H1 (cell line): Measurements from ENCODE around the gene PTPRT. TPM values are rescaled to one million over a fixed set of nuclear protein-coding genes. Genes with fewer than 3 reads are reported as not detected.

Source experiments
- CTCF ChIA-PET: fragments of 300-600 bp; sonication (Branson Sonifier 250); formaldehyde crosslinking; loops from one replicate; lab custom pipeline; 2021; ENCODE audit not compliant: partially characterized antibody; lab: Charles Lee
- POLR2A ChIA-PET: fragments of 300-600 bp; sonication (Branson Sonifier 250); formaldehyde crosslinking; loops from one replicate; lab custom pipeline; 2021; ENCODE audit warnings: inconsistent platforms; ENCODE audit not compliant: partially characterized antibody; lab: Charles Lee
- DNase-seq, 2 experiments: peaks; one replicate each; pipeline versions ENCODE4 v3.0.0 to v3.0.0-alpha.2; 2010 to 2022; ENCODE audit warnings: low spot score in 2 of 2, low read depth in 1 of 2, mixed read lengths in 1 of 2
- FAIRE-seq: peaks from 2 replicates; lab custom pipeline; 2011; peaks lifted over from hg19 to GRCh38; lab: Jason Lieb, UNC
- H2AFZ ChIP-seq: 2 replicates; pipeline ENCODE4 v1.8.1; 2012; ENCODE audit warnings: low read length, inconsistent platforms
- H2AK5ac ChIP-seq: 2 replicates; pipeline ENCODE4 v1.6.1; 2013; ENCODE audit warnings: low read depth, low read length
- H2BK120ac ChIP-seq: replicated peaks from 2 replicates; pipeline ENCODE3; 2013; ENCODE audit warnings: low read depth, low read length, inconsistent platforms
- H2BK12ac ChIP-seq: 2 replicates; pipeline ENCODE4 v1.6.1; 2013; ENCODE audit warnings: low read depth, low read length
- H2BK15ac ChIP-seq: 2 replicates; pipeline ENCODE4 v1.6.1; 2013; ENCODE audit warnings: low read length
- H2BK20ac ChIP-seq: 2 replicates; pipeline ENCODE4 v1.6.1; 2013; ENCODE audit warnings: low read length
- H2BK5ac ChIP-seq: 2 replicates; pipeline ENCODE4 v1.6.1; 2013; ENCODE audit warnings: low read depth, low read length
- H3K14ac ChIP-seq: 2 replicates; pipeline ENCODE4 v1.6.1; 2013; ENCODE audit warnings: inconsistent platforms; ENCODE audit not compliant: insufficient read length
- H3K18ac ChIP-seq: 2 replicates; pipeline ENCODE4 v1.6.1; 2013; ENCODE audit warnings: low read length; ENCODE audit errors: extremely low read depth
- H3K23ac ChIP-seq: 2 replicates; pipeline ENCODE4 v1.6.1; 2013; ENCODE audit warnings: inconsistent platforms; ENCODE audit not compliant: insufficient read length
- H3K23me2 ChIP-seq: 2 replicates; pipeline ENCODE4 v1.6.1; 2013; ENCODE audit warnings: low read depth, low read length
- H3K27ac ChIP-seq: 2 replicates; pipeline ENCODE4 v1.6.1; 2011; ENCODE audit warnings: low read depth, low read length, inconsistent platforms
- H3K27me3 ChIP-seq, 4 experiments: replicated peaks in 1 of 4; 1 replicate in 1 of 4; 2 replicates in 3 of 4; pipeline versions ENCODE4 v1.6.1 to v1.8.1; 2011 to 2013; ENCODE audit warnings: low read length in 3 of 4, mild to moderate bottlenecking in 3 of 4, inconsistent platforms in 2 of 4, mixed read lengths in 2 of 4, moderate library complexity in 1 of 4; ENCODE audit not compliant: control insufficient read depth in 3 of 4, insufficient read depth in 3 of 4; ENCODE audit errors: extremely low read depth in 1 of 4
- H3K36me3 ChIP-seq, 4 experiments: 2 replicates each; pipeline versions ENCODE4 v1.6.1 to v1.8.1; 2011 to 2013; ENCODE audit warnings: mild to moderate bottlenecking in 4 of 4, low read length in 3 of 4, moderate library complexity in 2 of 4, control low read depth in 1 of 4, inconsistent platforms in 1 of 4; ENCODE audit not compliant: insufficient read depth in 4 of 4, control insufficient read depth in 2 of 4
- H3K4ac ChIP-seq: replicated peaks from 2 replicates; pipeline ENCODE3; 2013; ENCODE audit warnings: low read length, low read depth, mixed read lengths, inconsistent platforms; ENCODE audit not compliant: insufficient read length
- H3K4me1 ChIP-seq, 4 experiments: replicated peaks in 1 of 4; 1 replicate in 1 of 4; 2 replicates in 3 of 4; pipeline versions ENCODE4 v1.6.1 to v1.8.1; 2011 to 2013; ENCODE audit warnings: low read length in 3 of 4, inconsistent platforms in 2 of 4, mixed read lengths in 1 of 4; ENCODE audit not compliant: insufficient read depth in 4 of 4, control insufficient read depth in 3 of 4
- H3K4me2 ChIP-seq, 2 experiments: 2 replicates each; pipeline versions ENCODE4 v1.6.1 to v1.8.1; 2011 to 2013; ENCODE audit warnings: low read depth in 2 of 2, low read length in 2 of 2, control low read depth in 1 of 2, inconsistent platforms in 1 of 2, mild to moderate bottlenecking in 1 of 2; ENCODE audit not compliant: insufficient read depth in 1 of 2
- H3K4me3 ChIP-seq, 4 experiments: fragments of 200-600, 300-600 bp in 1 of 4; sonication (generic), shearing (Covaris generic), sonication (Bioruptor Twin) in 1 of 4; 2 replicates each; pipeline versions ENCODE4 v1.5.1 to v1.8.1; 2011 to 2016; ENCODE audit warnings: low read length in 4 of 4, low read depth in 3 of 4, control low read depth in 2 of 4, inconsistent platforms in 2 of 4, mild to moderate bottlenecking in 2 of 4, mixed read lengths in 1 of 4, moderate library complexity in 1 of 4; ENCODE audit not compliant: insufficient read depth in 2 of 4; ENCODE audit errors: extremely low read depth in 1 of 4
- H3K56ac ChIP-seq: replicated peaks from 2 replicates; pipeline ENCODE3; 2013; ENCODE audit warnings: low read depth, mild to moderate bottlenecking, mixed read lengths, low read length, inconsistent platforms; ENCODE audit not compliant: insufficient read length
- H3K79me1 ChIP-seq: 2 replicates; pipeline ENCODE4 v1.6.1; 2013; ENCODE audit warnings: low read depth, low read length, control low read depth
- H3K79me2 ChIP-seq, 2 experiments: 2 replicates each; pipeline versions ENCODE4 v1.6.1 to v1.8.1; 2012 to 2013; ENCODE audit warnings: low read length in 2 of 2, mild to moderate bottlenecking in 2 of 2, inconsistent platforms in 1 of 2; ENCODE audit not compliant: insufficient read depth in 2 of 2, control insufficient read depth in 1 of 2
- H3K9ac ChIP-seq, 4 experiments: replicated peaks in 1 of 4; 1 replicate in 1 of 4; 2 replicates in 3 of 4; pipeline versions ENCODE4 v1.6.1 to v1.8.1; 2011 to 2013; ENCODE audit warnings: low read depth in 3 of 4, low read length in 3 of 4, control low read depth in 2 of 4, mild to moderate bottlenecking in 2 of 4, moderate library complexity in 2 of 4, inconsistent platforms in 1 of 4; ENCODE audit errors: extremely low read depth in 1 of 4
- H3K9me3 ChIP-seq, 2 experiments: 2 replicates each; pipeline versions ENCODE4 v1.6.1 to v1.8.1; 2012 to 2013; ENCODE audit warnings: mild to moderate bottlenecking in 2 of 2, moderate library complexity in 2 of 2, control low read depth in 1 of 2, inconsistent platforms in 1 of 2, low read depth in 1 of 2, low read length in 1 of 2, mixed read lengths in 1 of 2; ENCODE audit not compliant: insufficient read depth in 2 of 2
- H4K20me1 ChIP-seq, 2 experiments: replicated peaks in 1 of 2; 2 replicates each; pipeline versions ENCODE3 to v1.8.1; 2011 to 2013; ENCODE audit warnings: inconsistent platforms in 2 of 2, low read length in 2 of 2, mild to moderate bottlenecking in 1 of 2; ENCODE audit not compliant: insufficient read depth in 2 of 2, control insufficient read depth in 1 of 2
- H4K5ac ChIP-seq: 2 replicates; pipeline ENCODE4 v1.6.1; 2013; ENCODE audit warnings: low read length, low read depth, mixed read lengths, inconsistent platforms; ENCODE audit not compliant: insufficient read length
- H4K8ac ChIP-seq: 2 replicates; pipeline ENCODE4 v1.8.0; 2013; ENCODE audit warnings: mild to moderate bottlenecking, moderate library complexity, low read length, inconsistent platforms; ENCODE audit not compliant: insufficient read depth; ENCODE audit errors: extremely low read depth
- H4K91ac ChIP-seq: replicated peaks from 2 replicates; pipeline ENCODE3; 2013; ENCODE audit warnings: low read length, mixed read lengths, inconsistent platforms; ENCODE audit not compliant: insufficient read length
- RAD21 ChIP-seq, 2 experiments: IDR thresholded peaks in 1 of 2; conservative IDR thresholded peaks in 1 of 2; 2 replicates each; pipeline ENCODE4 v1.6.1; 2011; ENCODE audit warnings: low read depth in 2 of 2, low read length in 2 of 2, improper control_type of control experiment in 1 of 2, inconsistent platforms in 1 of 2, mild to moderate bottlenecking in 1 of 2, moderate library complexity in 1 of 2
- TCF12 ChIP-seq: IDR thresholded peaks from 2 replicates; pipeline ENCODE4 v1.6.1; 2011; ENCODE audit warnings: low read depth, mild to moderate bottlenecking, low read length
- WGBS, 2 experiments: shearing (Covaris generic) in 1 of 2; methylation state at CpG; one replicate each; pipeline versions ENCODE4 v1.1.6 to v1.1.7; 2013 to 2015; ENCODE audit warnings: low lambda C conversion rate in 2 of 2, mixed read lengths in 2 of 2, inconsistent platforms in 1 of 2, low coverage in 1 of 2, missing lambda C conversion rate in 1 of 2; ENCODE audit not compliant: insufficient replicate concordance in 2 of 2, insufficient coverage in 1 of 2, insufficient read length in 1 of 2; ENCODE audit errors: extremely low coverage in 1 of 2, missing lambda C conversion rate in 1 of 2; 5-methylcytosine and 5-hydroxymethylcytosine counted together
- polyA plus RNA-seq, 7 experiments: library from polyadenylated mRNA; depleted of rRNA in 3 of 7; stranded (reverse) in 5 of 7; unstranded in 2 of 7; fragments of >200 nt in 5 of 7; fragments of 200-250 nt in 2 of 7; gene quantifications; 1 replicate in 5 of 7; 2 replicates in 1 of 7; 4 replicates in 1 of 7; pipeline versions ENCODE4 v1.2.1 to v1.2.3, GENCODE V29; 2011 to 2013; ENCODE audit warnings: missing spikeins in 2 of 7, mixed read lengths in 2 of 7
- total RNA-seq: library from RNA; stranded (reverse); fragmentation: NEBNext Ultra II Directional; extraction: Animal tissue kit (Norgen Biotek cat#: 25700); gene quantifications from 2 replicates; pipeline ENCODE4 v1.2.1, GENCODE V29; 2021
- TF ChIP-seq, protein P1 (sequence below), 3 experiments: IDR thresholded peaks; 1 replicate in 2 of 3; 2 replicates in 1 of 3; pipeline versions ENCODE4 v1.5.1 to v1.6.1; 2011; ENCODE audit warnings: low read length in 3 of 3, mild to moderate bottlenecking in 3 of 3, inconsistent platforms in 2 of 3, low read depth in 1 of 3, moderate library complexity in 1 of 3; ENCODE audit not compliant: insufficient read depth in 1 of 3; ENCODE audit errors: control extremely low read depth in 1 of 3

PTPRT gene
- total and polyA plus RNA-seq, 2 of the 8 experiments (the other 6 are each of a cell fraction or from before 2014, with no cell fraction given), result 0.33 to 1.8 TPM

DNA sequence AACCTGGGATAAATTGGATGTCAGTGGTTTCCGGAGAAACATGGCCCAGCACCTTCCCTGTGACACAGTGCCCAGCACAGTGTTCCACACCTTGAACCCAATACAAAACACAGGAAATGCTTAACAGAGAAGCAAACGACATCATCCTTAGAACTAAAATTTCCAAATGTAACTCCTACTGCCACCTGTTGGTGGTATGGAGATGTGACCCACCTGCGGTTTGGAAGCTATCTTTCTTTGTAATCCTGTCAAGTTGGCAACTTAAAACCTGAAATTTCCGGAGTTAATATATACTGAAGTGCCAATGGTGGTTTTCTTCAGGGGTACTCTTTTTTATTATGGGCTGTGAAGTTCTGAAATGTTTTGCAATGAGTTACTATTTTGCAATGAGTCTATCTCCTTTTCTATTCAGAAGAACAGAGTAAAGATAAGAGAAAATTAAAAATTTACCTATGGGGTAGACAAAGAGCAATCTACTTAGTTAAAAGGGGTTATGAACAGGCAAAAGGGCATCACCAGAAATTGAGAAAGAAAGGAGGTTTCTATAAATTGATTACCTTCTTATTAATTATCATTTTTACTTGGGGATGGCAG lies 658.8 kb downstream of the PTPRT start:
- H3K18ac ChIP-seq, result no peak overlapping the region
- no peak overlapping the region for H4K5ac ChIP-seq
- H3K79me2 ChIP-seq, result no peaks in the 10 kb centered on the region
- peak; percentile 96 for FAIRE-seq
- H3K9ac ChIP-seq, result no peak overlapping the region
- H3K9me3 ChIP-seq, result no peaks in the 10 kb centered on the region
- H3K36me3 ChIP-seq, result no peaks in the 10 kb centered on the region
- WGBS, 2 experiments, result 49% methylated on average over 4 of the region's 4 CpGs; no CpG with 5 or more reads in 1 of the 2 experiments
- no peak overlapping the region for H2AK5ac ChIP-seq
- no peaks in the 10 kb centered on the region for H3K27me3 ChIP-seq
- no peaks in the 10 kb centered on the region for H3K79me1 ChIP-seq
- H3K23ac ChIP-seq, result no peak overlapping the region
- no peak overlapping the region for H3K27ac ChIP-seq
- H2BK120ac ChIP-seq, result no peak overlapping the region
- no peaks in the 10 kb centered on the region for H3K4me1 ChIP-seq
- H3K4me2 ChIP-seq, result no peak overlapping the region
- H4K91ac ChIP-seq, result no peak overlapping the region
- H2BK12ac ChIP-seq, result no peak overlapping the region
- TF ChIP-seq RAD21 (IDR thresholded peaks at IDR 0.05 in 1 of 2, conservative IDR thresholded peaks at IDR 0.05 in 1 of 2; ENCODE audit: low read depth in 2 of 2, low read length in 2 of 2), result peak; percentile 70 to 76
- TF ChIP-seq, protein P1, sequence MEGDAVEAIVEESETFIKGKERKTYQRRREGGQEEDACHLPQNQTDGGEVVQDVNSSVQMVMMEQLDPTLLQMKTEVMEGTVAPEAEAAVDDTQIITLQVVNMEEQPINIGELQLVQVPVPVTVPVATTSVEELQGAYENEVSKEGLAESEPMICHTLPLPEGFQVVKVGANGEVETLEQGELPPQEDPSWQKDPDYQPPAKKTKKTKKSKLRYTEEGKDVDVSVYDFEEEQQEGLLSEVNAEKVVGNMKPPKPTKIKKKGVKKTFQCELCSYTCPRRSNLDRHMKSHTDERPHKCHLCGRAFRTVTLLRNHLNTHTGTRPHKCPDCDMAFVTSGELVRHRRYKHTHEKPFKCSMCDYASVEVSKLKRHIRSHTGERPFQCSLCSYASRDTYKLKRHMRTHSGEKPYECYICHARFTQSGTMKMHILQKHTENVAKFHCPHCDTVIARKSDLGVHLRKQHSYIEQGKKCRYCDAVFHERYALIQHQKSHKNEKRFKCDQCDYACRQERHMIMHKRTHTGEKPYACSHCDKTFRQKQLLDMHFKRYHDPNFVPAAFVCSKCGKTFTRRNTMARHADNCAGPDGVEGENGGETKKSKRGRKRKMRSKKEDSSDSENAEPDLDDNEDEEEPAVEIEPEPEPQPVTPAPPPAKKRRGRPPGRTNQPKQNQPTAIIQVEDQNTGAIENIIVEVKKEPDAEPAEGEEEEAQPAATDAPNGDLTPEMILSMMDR (IDR thresholded peaks at IDR 0.05; ENCODE audit: control extremely low read depth in 1 of 3, insufficient read depth in 1 of 3, low read depth in 1 of 3, low read length in 3 of 3), result peak in 2 of 3 experiments; percentile 57 to 73; a peak in 3 of 4 replicates
- no peak for TF ChIP-seq TCF12
- no peak overlapping the region for H3K56ac ChIP-seq
- H2AFZ ChIP-seq, result no peak overlapping the region
- H3K4ac ChIP-seq, result no peak overlapping the region
- DNase-seq, result peak in 1 of 2 experiments; percentile 1
- no peak overlapping the region for H3K14ac ChIP-seq
- no peak overlapping the region for H2BK5ac ChIP-seq
- ChIA-PET CTCF (interaction anchor here (0.7 to 2.4 kb wide), 17 partner anchors 9 to 661 kb away, joined by 3 to 7 read pairs (median 3); no protein-coding TSS in a partner anchor), POLR2A (no interaction called here)
- H3K23me2 ChIP-seq, result no peaks in the 10 kb centered on the region
- no peaks in the 10 kb centered on the region for H4K20me1 ChIP-seq
- H3K4me3 ChIP-seq, result no peak overlapping the region
- H2BK20ac ChIP-seq, result no peak overlapping the region
- no peak overlapping the region for H2BK15ac ChIP-seq
- no peak overlapping the region for H4K8ac ChIP-seq
